CD4-positive, alpha-beta memory T cell (primary cell): ENCODE measurements around the gene LMO4. TPM values are rescaled to one million over a fixed set of nuclear protein-coding genes. Genes with fewer than 3 reads are reported as not detected.
A peak's percentile ranks its signal among the peaks of the same experiment; 100 is the strongest.

Experiments
- CTCF ChIA-PET: fragments of 350-600 bp; sonication (Branson Sonifier 250); formaldehyde crosslinking; loops from one replicate; lab custom pipeline; 2021; ENCODE audit warnings: inconsistent platforms; ENCODE audit not compliant: partially characterized antibody; lab: Charles Lee
- POLR2A ChIA-PET: fragments of 350-600 bp; sonication (Branson Sonifier 250); formaldehyde crosslinking; loops from one replicate; lab custom pipeline; 2021; ENCODE audit not compliant: partially characterized antibody; lab: Charles Lee
- DNase-seq, 5 donors: peaks; one replicate each; pipeline versions ENCODE4 v3.0.0 to v3.0.0-alpha.2; 2020 to 2022; ENCODE audit warnings: mixed read lengths in 1 of 5
- H3K27ac ChIP-seq: one replicate; pipeline ENCODE4 v1.7.0; 2013; ENCODE audit warnings: low read depth, low read length
- H3K27me3 ChIP-seq: 2 replicates; pipeline ENCODE4 v1.7.0; 2013; ENCODE audit warnings: mild to moderate bottlenecking, low read length, moderate library complexity; ENCODE audit not compliant: insufficient read depth
- H3K36me3 ChIP-seq: 2 replicates; pipeline ENCODE4 v1.7.0; 2013; ENCODE audit warnings: mild to moderate bottlenecking, low read length, moderate library complexity; ENCODE audit not compliant: insufficient read depth
- H3K4me1 ChIP-seq: 2 replicates; pipeline ENCODE4 v1.7.0; 2013; ENCODE audit warnings: mild to moderate bottlenecking, low read length, moderate library complexity; ENCODE audit not compliant: insufficient read depth
- H3K4me3 ChIP-seq, 2 donors: one replicate each; pipeline ENCODE4 v1.7.0; 2013; ENCODE audit warnings: low read length in 2 of 2, mild to moderate bottlenecking in 1 of 2
- H3K9me3 ChIP-seq, 2 donors: one replicate each; pipeline ENCODE4 v1.7.0; 2013; ENCODE audit warnings: low read length in 2 of 2, control low read depth in 1 of 2; ENCODE audit not compliant: control insufficient read depth in 1 of 2
- H3K27ac Mint-ChIP-seq, 7 donors: one replicate each; pipeline ENCODE4 v1.8.0; 2020 to 2021; ENCODE audit warnings: mixed read lengths in 7 of 7, mild to moderate bottlenecking in 6 of 7, inconsistent platforms in 3 of 7, moderate library complexity in 3 of 7
- H3K27me3 Mint-ChIP-seq, 2 donors: one replicate each; pipeline ENCODE4 v1.8.0; 2020 to 2021; ENCODE audit warnings: mixed read lengths in 2 of 2
- H3K36me3 Mint-ChIP-seq, 2 donors: one replicate each; pipeline ENCODE4 v1.8.0; 2020 to 2021; ENCODE audit warnings: mixed read lengths in 2 of 2, inconsistent platforms in 1 of 2, mild to moderate bottlenecking in 1 of 2
- H3K4me1 Mint-ChIP-seq, 4 donors: one replicate each; pipeline ENCODE4 v1.8.0; 2020 to 2021; ENCODE audit warnings: mixed read lengths in 4 of 4, mild to moderate bottlenecking in 1 of 4
- H3K4me3 Mint-ChIP-seq, 8 donors: one replicate each; pipeline ENCODE4 v1.8.0; 2020 to 2021; ENCODE audit warnings: mixed read lengths in 8 of 8, mild to moderate bottlenecking in 7 of 8, moderate library complexity in 6 of 8, inconsistent platforms in 3 of 8
- H3K9me3 Mint-ChIP-seq, 8 donors: one replicate each; pipeline ENCODE4 v1.8.0; 2020 to 2021; ENCODE audit warnings: mixed read lengths in 8 of 8, mild to moderate bottlenecking in 5 of 8, inconsistent platforms in 3 of 8, moderate library complexity in 1 of 8
- intact Hi-C: fragments of 100-400 bp; cut with micrococcal nuclease; formaldehyde crosslinking; loops from one replicate; pipeline ENCODE4 v1.15.1; 2023
- polyA plus RNA-seq, 2 donors: library from polyadenylated mRNA; unstranded; fragments of 300-500 nt; fragmentation: Illumina TruSeq; gene quantifications; one replicate each; pipeline ENCODE4 v1.2.3, GENCODE V29; 2021
- total RNA-seq, 2 experiments: library from RNA; stranded (reverse); gene quantifications; one replicate each; pipeline ENCODE4 v1.2.3, GENCODE V29; 2021

The LMO4 gene
- total and polyA plus RNA-seq, 4 experiments from 2014 or later = 19.6 to 25.0 (median 24.8) TPM

GRCh38 chr1:87327376-87328271, 1.1 kb upstream of the LMO4 start:
- no peaks in the 10 kb centered on the region for H3K9me3 ChIP-seq
- H3K27me3 Mint-ChIP-seq = peaks cover 0 to 1% of the 10 kb centered on the region in 2 donors
- intact Hi-C loops = loop anchor here (1.0 to 10.0 kb wide), 4 partner anchors 8 to 1357 kb away; partner anchors contain the start of genes HS2ST1, PKN2 and SELENOF
- H3K36me3 ChIP-seq = no peaks in the 10 kb centered on the region
- no peaks in the 10 kb centered on the region for H3K27me3 ChIP-seq
- peaks cover 23% of the 10 kb centered on the region for H3K4me1 ChIP-seq
- peak overlapping the region; percentile 93 to 98 (median 96) for H3K4me3 Mint-ChIP-seq
- ChIA-PET POLR2A (interaction anchor here (0.6 to 4.8 kb wide), 6 partner anchors 24 to 626 kb away, joined by 3 to 42 read pairs (median 6); partner anchors contain the start of genes HS2ST1 and SELENOF), CTCF (interaction anchor here (1.2 to 4.7 kb wide), 7 partner anchors 8 to 626 kb away, joined by 3 to 48 read pairs (median 17); no protein-coding TSS in a partner anchor)
- H3K36me3 Mint-ChIP-seq = peaks cover 0 to 15% of the 10 kb centered on the region in 2 donors
- H3K4me3 ChIP-seq = peak overlapping the region in 1 of 2 donors; percentile 36
- peak overlapping the region; percentile 54 for H3K27ac ChIP-seq
- no peaks in the 10 kb centered on the region for H3K9me3 Mint-ChIP-seq
- peaks cover 20 to 42% (median 29%) of the 10 kb centered on the region in 4 donors for H3K4me1 Mint-ChIP-seq
- peak overlapping the region; percentile 91 to 98 (median 95) for H3K27ac Mint-ChIP-seq
- no peak for DNase-seq

GRCh38 chr1:87329051-87329525, 408 bp downstream of the LMO4 start:
- peaks cover 0 to 20% of the 10 kb centered on the region in 2 donors for H3K36me3 Mint-ChIP-seq
- H3K4me3 ChIP-seq = peak overlapping the region; percentile 55 to 71

GRCh38 chr1:87329526-87330056, 911 bp downstream of the LMO4 start:
- peaks cover 0 to 1% of the 10 kb centered on the region in 2 donors for H3K27me3 Mint-ChIP-seq
- peak overlapping the region; percentile 55 to 71 for H3K4me3 ChIP-seq

More at GRCh38 chr1:87329051-87329525, 408 bp downstream of the LMO4 start:
- H3K9me3 Mint-ChIP-seq = no peaks in the 10 kb centered on the region
- H3K27me3 ChIP-seq = no peaks in the 10 kb centered on the region
- intact Hi-C loops = loop anchor here (2.0 to 10.0 kb wide), 2 partner anchors 326 to 1356 kb away; partner anchors contain the start of gene PKN2
- no peaks in the 10 kb centered on the region for H3K36me3 ChIP-seq
- ChIA-PET POLR2A (interaction anchor here (0.7 to 4.8 kb wide), 8 partner anchors 16 to 1355 kb away, joined by 3 to 42 read pairs (median 8); partner anchors contain the start of genes HS2ST1, PKN2, SELENOF and SH3GLB1), CTCF (interaction anchor here (1.7 to 4.7 kb wide), 3 partner anchors 75 to 624 kb away, joined by 7 to 48 read pairs (median 10); no protein-coding TSS in a partner anchor)
- H3K4me3 Mint-ChIP-seq = peak overlapping the region; percentile 91 to 98 (median 96)
- DNase-seq = peak; percentile 35 to 59 (median 37)
- H3K27me3 Mint-ChIP-seq = peaks cover 0 to 1% of the 10 kb centered on the region in 2 donors
- no peaks in the 10 kb centered on the region for H3K9me3 ChIP-seq
- H3K4me1 Mint-ChIP-seq = peaks cover 31 to 57% (median 42%) of the 10 kb centered on the region in 4 donors
- peaks cover 38% of the 10 kb centered on the region for H3K4me1 ChIP-seq
- H3K27ac ChIP-seq = peak overlapping the region; percentile 69
- peak overlapping the region; percentile 88 to 95 (median 92) for H3K27ac Mint-ChIP-seq

GRCh38 chr1:87330057-87330884, 1.6 kb downstream of the LMO4 start:
- no peaks in the 10 kb centered on the region for H3K27me3 ChIP-seq
- POLR2A ChIA-PET = interaction anchor here (0.6 to 4.8 kb wide), 10 partner anchors 15 to 1354 kb away, joined by 3 to 42 read pairs (median 6); partner anchors contain the start of genes HS2ST1, ODF2L, PKN2 and SELENOF
- peaks cover 0 to 20% of the 10 kb centered on the region in 2 donors for H3K36me3 Mint-ChIP-seq
- H3K4me1 Mint-ChIP-seq = peaks cover 35 to 66% (median 49%) of the 10 kb centered on the region in 4 donors
- H3K4me3 Mint-ChIP-seq = peak overlapping the region; percentile 91 to 98 (median 96)
- CTCF ChIA-PET = interaction anchor here (0.9 to 2.3 kb wide), 3 partner anchors 15 to 120 kb away, joined by 3 to 10 read pairs (median 5); no protein-coding TSS in a partner anchor
- peak overlapping the region; percentile 69 for H3K27ac ChIP-seq
- peak in 4 of 5 donors; percentile 17 to 33 (median 24) for DNase-seq
- H3K4me1 ChIP-seq = peaks cover 45% of the 10 kb centered on the region
- intact Hi-C loops = loop anchor here (5.0 to 10.0 kb wide), 2 partner anchors 625 to 933 kb away; partner anchors contain the start of genes ODF2L and SH3GLB1
- no peaks in the 10 kb centered on the region for H3K9me3 Mint-ChIP-seq
- peaks cover 0 to 1% of the 10 kb centered on the region in 2 donors for H3K27me3 Mint-ChIP-seq
- H3K27ac Mint-ChIP-seq = peak overlapping the region; percentile 55 to 95 (median 92)
- H3K4me3 ChIP-seq = peak overlapping the region; percentile 18 to 71
- H3K9me3 ChIP-seq = no peaks in the 10 kb centered on the region
- no peaks in the 10 kb centered on the region for H3K36me3 ChIP-seq

More at GRCh38 chr1:87329526-87330056, 911 bp downstream of the LMO4 start:
- POLR2A ChIA-PET = interaction anchor here (0.7 to 4.8 kb wide), 9 partner anchors 16 to 1355 kb away, joined by 3 to 42 read pairs (median 7); partner anchors contain the start of genes HS2ST1, ODF2L, PKN2 and SELENOF
- H3K36me3 ChIP-seq = no peaks in the 10 kb centered on the region
- Mint-ChIP-seq H3K9me3 (no peaks in the 10 kb centered on the region), H3K27ac (peak overlapping the region; percentile 55 to 95 (median 92)), H3K36me3 (peaks cover 0 to 20% of the 10 kb centered on the region in 2 donors), H3K4me3 (peak overlapping the region; percentile 91 to 98 (median 96)), H3K4me1 (peaks cover 33 to 61% (median 46%) of the 10 kb centered on the region in 4 donors)
- CTCF ChIA-PET = interaction anchor here (0.9 to 2.3 kb wide), 3 partner anchors 16 to 121 kb away, joined by 3 to 10 read pairs (median 5); no protein-coding TSS in a partner anchor
- H3K27ac ChIP-seq = peak overlapping the region; percentile 69
- no peaks in the 10 kb centered on the region for H3K9me3 ChIP-seq
- no peaks in the 10 kb centered on the region for H3K27me3 ChIP-seq
- DNase-seq = peak; percentile 25 to 44 (median 33)
- peaks cover 43% of the 10 kb centered on the region for H3K4me1 ChIP-seq
- intact Hi-C loops = loop anchor here (2.0 to 10.0 kb wide), 4 partner anchors 325 to 1355 kb away; partner anchors contain the start of genes ODF2L, PKN2 and SH3GLB1

GRCh38 chr1:87330885-87331364, 2.2 kb downstream of the LMO4 start:
- ChIA-PET POLR2A (interaction anchor here (0.7 to 4.8 kb wide), 7 partner anchors 15 to 1353 kb away, joined by 3 to 42 read pairs (median 8); partner anchors contain the start of genes HS2ST1, ODF2L, PKN2 and SELENOF), CTCF (interaction anchor here (1.3 to 2.3 kb wide), 2 partner anchors 73 to 120 kb away, joined by 3 to 10 read pairs; no protein-coding TSS in a partner anchor)
- no peaks in the 10 kb centered on the region for H3K27me3 ChIP-seq
- H3K4me1 Mint-ChIP-seq = peaks cover 37 to 71% (median 52%) of the 10 kb centered on the region in 4 donors
- H3K27ac Mint-ChIP-seq = peak overlapping the region; percentile 57 to 95 (median 89)
- H3K27ac ChIP-seq = peak overlapping the region; percentile 69
- H3K9me3 ChIP-seq = no peaks in the 10 kb centered on the region
- peaks cover 49% of the 10 kb centered on the region for H3K4me1 ChIP-seq
- peak in 1 of 5 donors; percentile 55 for DNase-seq
- H3K27me3 Mint-ChIP-seq = peaks cover 0 to 1% of the 10 kb centered on the region in 2 donors
- intact Hi-C loops = loop anchor here (5.0 to 10.0 kb wide), 2 partner anchors 626 to 934 kb away; partner anchors contain the start of genes ODF2L and SH3GLB1
- no peaks in the 10 kb centered on the region for H3K9me3 Mint-ChIP-seq
- H3K4me3 Mint-ChIP-seq = peak overlapping the region; percentile 91 to 98 (median 96)
- peaks cover 0 to 22% of the 10 kb centered on the region in 2 donors for H3K36me3 Mint-ChIP-seq
- H3K36me3 ChIP-seq = no peaks in the 10 kb centered on the region
- H3K4me3 ChIP-seq = peak overlapping the region; percentile 32 to 71
